GM23338 (cell line): ENCODE data around the gene TMEM117. TPM values are rescaled to one million over a fixed set of nuclear protein-coding genes. Genes with fewer than 3 reads are reported as not detected.

Source experiments
- ATAC-seq: fragments of 200-7000 bp; cut with Tn5 transposase; 3 replicates; pipeline ENCODE4 v1.9.1; 2020
- DNase-seq: peaks from one replicate; pipeline ENCODE4 v3.0.0-alpha.2; 2015; ENCODE audit warnings: low spot score
- H2AFZ ChIP-seq: fragments of 200-600 bp; sonication (generic); 2 replicates; pipeline ENCODE4 v1.8.0; 2016; ENCODE audit warnings: antibody characterized with exemption, mild to moderate bottlenecking, moderate library complexity
- H3F3A ChIP-seq: fragments of 200-600 bp; sonication (generic); replicated peaks from 2 replicates; pipeline ENCODE4 v1.8.0; 2017; ENCODE audit warnings: antibody characterized with exemption, mixed run types, low read depth
- H3K27ac ChIP-seq: fragments of 200-600 bp; sonication (generic); 2 replicates; pipeline ENCODE4 v1.6.1; 2016; ENCODE audit warnings: low read depth
- H3K27me3 ChIP-seq: fragments of 200-600 bp; sonication (generic); 2 replicates; pipeline ENCODE4 v1.8.0; 2016; ENCODE audit warnings: mild to moderate bottlenecking, mixed run types, moderate library complexity; ENCODE audit not compliant: insufficient read depth
- H3K36me3 ChIP-seq: fragments of 200-600 bp; sonication (generic); 2 replicates; pipeline ENCODE4 v1.8.0; 2016; ENCODE audit warnings: mild to moderate bottlenecking; ENCODE audit not compliant: insufficient read depth
- H3K4me1 ChIP-seq: fragments of 200-600 bp; sonication (generic); 2 replicates; pipeline ENCODE4 v1.8.0; 2016; ENCODE audit warnings: mild to moderate bottlenecking, moderate library complexity; ENCODE audit not compliant: insufficient read depth
- H3K4me2 ChIP-seq: fragments of 200-600 bp; sonication (generic); 2 replicates; pipeline ENCODE4 v1.7.1; 2017; ENCODE audit warnings: mixed run types
- H3K4me3 ChIP-seq: fragments of 200-600 bp; sonication (generic); 2 replicates; pipeline ENCODE4 v1.6.1; 2016; ENCODE audit warnings: mixed run types
- H3K79me2 ChIP-seq: fragments of 200-600 bp; sonication (generic); replicated peaks from 2 replicates; pipeline ENCODE4 v1.8.0; 2017; ENCODE audit warnings: mild to moderate bottlenecking; ENCODE audit not compliant: insufficient read depth
- H3K9me2 ChIP-seq: fragments of 200-600 bp; sonication (generic); 2 replicates; pipeline ENCODE4 v1.8.0; 2017; ENCODE audit not compliant: insufficient read depth
- H4K20me1 ChIP-seq: fragments of 200-600 bp; sonication (generic); replicated peaks from 2 replicates; pipeline ENCODE4 v1.8.0; 2017; ENCODE audit warnings: mild to moderate bottlenecking; ENCODE audit not compliant: insufficient read depth
- H3K27ac Mint-ChIP-seq: 2 replicates; pipeline ENCODE4 v1.8.0; 2020; ENCODE audit warnings: inconsistent platforms, mild to moderate bottlenecking, moderate library complexity, mixed read lengths
- H3K27me3 Mint-ChIP-seq: 3 replicates; pipeline ENCODE4 v1.8.0; 2022; ENCODE audit warnings: low read depth, mild to moderate bottlenecking, moderate library complexity, mixed read lengths, inconsistent platforms; ENCODE audit not compliant: insufficient read depth, poor library complexity
- H3K36me3 Mint-ChIP-seq: 3 replicates; pipeline ENCODE4 v1.8.0; 2021; ENCODE audit warnings: low read depth, mild to moderate bottlenecking, inconsistent platforms, moderate library complexity, mixed read lengths
- H3K4me1 Mint-ChIP-seq: 3 replicates; pipeline ENCODE4 v1.8.0; 2020; ENCODE audit warnings: mild to moderate bottlenecking, inconsistent platforms, mixed read lengths
- H3K4me3 Mint-ChIP-seq: 3 replicates; pipeline ENCODE4 v1.8.0; 2021; ENCODE audit warnings: moderate library complexity, mild to moderate bottlenecking, inconsistent platforms, mixed read lengths
- H3K9me3 Mint-ChIP-seq: 3 replicates; pipeline ENCODE4 v1.8.0; 2020; ENCODE audit warnings: moderate library complexity, mild to moderate bottlenecking, inconsistent platforms, mixed read lengths
- CREB1 ChIP-seq: fragments of 250-450 bp; sonication (Bioruptor Pico); IDR thresholded peaks from 2 replicates; pipeline ENCODE4 v1.5.0; 2020; ENCODE audit warnings: low read depth, mild to moderate bottlenecking, moderate library complexity
- CTCF ChIP-seq, 2 experiments: fragments of 200-600 bp in 1 of 2; sonication (generic) in 1 of 2; conservative IDR thresholded peaks; 2 replicates each; pipeline versions ENCODE4 v1.5.1 to v1.6.1; 2016 to 2017; ENCODE audit warnings: antibody characterized with exemption in 2 of 2, low read depth in 2 of 2, mild to moderate bottlenecking in 2 of 2, moderate library complexity in 1 of 2
- ETS1 ChIP-seq: IDR thresholded peaks from 2 replicates; pipeline ENCODE4 v1.6.1; 2016; ENCODE audit warnings: antibody characterized with exemption
- EZH2phosphoT487 ChIP-seq: fragments of 200-600 bp; sonication (generic); IDR thresholded peaks from one replicate; pipeline ENCODE4 v1.8.1; 2018; ENCODE audit warnings: antibody characterized with exemption; ENCODE audit not compliant: unreplicated experiment
- STAT1 ChIP-seq: IDR thresholded peaks from one replicate; pipeline ENCODE4 v1.6.1; 2016; ENCODE audit warnings: antibody characterized with exemption; ENCODE audit not compliant: unreplicated experiment
- ZNF462 ChIP-seq: fragments of 250-450 bp; sonication (Bioruptor Pico); IDR thresholded peaks from 2 replicates; pipeline ENCODE4 v1.5.0; 2020; ENCODE audit warnings: mild to moderate bottlenecking, moderate library complexity
- polyA plus RNA-seq: library from polyadenylated mRNA; unstranded; fragments of >200 nt; fragmentation: Nextera tagmentation; extraction: Ambion mirVana; gene quantifications from 2 replicates; pipeline ENCODE4 v1.2.1, GENCODE V29; 2016
- total RNA-seq: library from RNA; depleted of rRNA; stranded (reverse); fragments of >200 nt; shearing (Covaris generic); gene quantifications from 2 replicates; pipeline ENCODE4 v1.2.3, GENCODE V29; 2014

The TMEM117 gene
- total and polyA plus RNA-seq, 2 experiments from 2014 or later: 0.94 to 1.6 TPM

DNA sequence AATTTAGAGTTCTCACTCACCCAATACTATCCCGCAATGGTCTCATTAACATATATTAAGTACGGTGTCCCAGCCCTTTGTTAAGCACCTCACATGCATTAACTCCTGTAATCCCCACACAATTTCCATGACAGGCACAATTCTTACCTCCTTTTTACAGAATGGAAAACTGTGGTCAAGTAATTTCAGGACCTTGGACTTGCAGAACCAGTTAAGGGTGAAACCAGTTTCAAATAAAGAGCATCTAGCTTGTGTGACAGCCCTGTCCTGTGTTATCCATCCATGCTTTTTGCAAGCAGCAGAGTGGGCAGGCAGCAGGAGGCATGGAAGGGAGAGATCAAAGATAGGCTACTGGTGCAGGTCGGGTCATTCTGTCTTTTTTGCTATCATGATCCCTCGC is 569.4 kb downstream of the TMEM117 start (continued):
- TF ChIP-seq ZNF462 (CRISPR knock-in tag) (peak; percentile 53), STAT1 (no peak)

GRCh38 chr12:44422559-44422958 is 586.7 kb downstream of the TMEM117 start:
- no peaks in the 10 kb centered on the region for H3K27me3 ChIP-seq
- H3K79me2 ChIP-seq: no peaks in the 10 kb centered on the region
- H3K4me1 Mint-ChIP-seq: peaks cover 8% of the 10 kb centered on the region
- no peaks in the 10 kb centered on the region for H3K36me3 ChIP-seq
- peak overlapping the region; percentile 64; the same call in 1 of the 2 replicates for H2AFZ ChIP-seq
- 0 out of 2 replicates have a peak, but pooled peaks cover 3% of the 10 kb centered on the region for H3K9me2 ChIP-seq
- H4K20me1 ChIP-seq: no peaks in the 10 kb centered on the region
- H3K9me3 Mint-ChIP-seq: no peaks in the 10 kb centered on the region; the same call in 2 of the 3 replicates
- no peak overlapping the region for H3K4me3 ChIP-seq
- no peaks in the 10 kb centered on the region for H3K27me3 Mint-ChIP-seq
- no peaks in the 10 kb centered on the region for H3K4me1 ChIP-seq
- peaks cover 3% of the 10 kb centered on the region; the same call in 1 of the 3 replicates for H3K36me3 Mint-ChIP-seq
- no peak for ATAC-seq
- H3K27ac ChIP-seq: no peak overlapping the region
- peak overlapping the region; percentile 20; the same call in 1 of the 2 replicates for H3K4me2 ChIP-seq
- H3F3A ChIP-seq: no peaks in the 10 kb centered on the region
- peak; percentile 10 for DNase-seq
- H3K4me3 Mint-ChIP-seq: no peak overlapping the region
- no peak overlapping the region for H3K27ac Mint-ChIP-seq
- TF ChIP-seq CTCF (conservative IDR thresholded peaks at IDR 0.05; ENCODE audit: low read depth in 2 of 2) (no peak), ETS1 (no peak), STAT1 (no peak), ZNF462 (CRISPR knock-in tag) (no peak), EZH2phosphoT487 (no peak), CREB1 (no peak)
